PC-9 (cell line): Measurements from ENCODE around the gene FARS2. TPM values are rescaled to one million over a fixed set of nuclear protein-coding genes. Genes with fewer than 3 reads are reported as not detected.

Experiments
- BruUV-seq: library from RNA; stranded (reverse); fragments of 400-500 nt; replicated peaks from 2 replicates; lab custom pipeline; 2021; lab: Mats Ljungman, UMichigan
- CTCF ChIA-PET: fragments of 300-600 bp; sonication (Branson Sonifier 250); formaldehyde crosslinking; loops from one replicate; lab custom pipeline; 2022; ENCODE audit warnings: antibody characterized with exemption; lab: Charles Lee
- POLR2A ChIA-PET: fragments of 300-600 bp; sonication (Branson Sonifier 250); formaldehyde crosslinking; loops from one replicate; lab custom pipeline; 2022; ENCODE audit warnings: antibody characterized with exemption; ENCODE audit not compliant: unreplicated experiment; lab: Charles Lee
- DNase-seq, 2 experiments: peaks; one replicate each; pipeline versions ENCODE4 v3.0.0 to v3.0.0-alpha.2; 2015 to 2022; ENCODE audit warnings: mixed read lengths in 1 of 2
- H2AFZ ChIP-seq: fragments of 200-600 bp; sonication (generic); 2 replicates; pipeline ENCODE4 v1.8.1; 2017; ENCODE audit warnings: antibody characterized with exemption
- H3F3A ChIP-seq: fragments of 200-600 bp; sonication (generic); 2 replicates; pipeline ENCODE4 v1.8.1; 2017; ENCODE audit warnings: antibody characterized with exemption, mild to moderate bottlenecking, low read depth; ENCODE audit not compliant: insufficient read depth
- H3K27ac ChIP-seq: fragments of 200-600 bp; sonication (generic); 2 replicates; pipeline ENCODE4 v1.6.1; 2016; ENCODE audit warnings: mixed run types
- H3K27me3 ChIP-seq: fragments of 200-600 bp; sonication (generic); 2 replicates; pipeline ENCODE4 v1.6.1; 2016; ENCODE audit warnings: low read depth, mixed run types; ENCODE audit not compliant: insufficient read depth
- H3K36me3 ChIP-seq: fragments of 200-600 bp; sonication (generic); 2 replicates; pipeline ENCODE4 v1.6.1; 2016; ENCODE audit warnings: low read depth, mixed run types
- H3K4me1 ChIP-seq: fragments of 200-600 bp; sonication (generic); replicated peaks from 2 replicates; pipeline ENCODE4 v1.6.1; 2016; ENCODE audit warnings: mixed run types; ENCODE audit not compliant: insufficient read depth
- H3K4me2 ChIP-seq: fragments of 200-600 bp; sonication (generic); 2 replicates; pipeline ENCODE4 v1.6.1; 2017; ENCODE audit warnings: mixed run types
- H3K4me3 ChIP-seq: fragments of 200-600 bp; sonication (generic); 2 replicates; pipeline ENCODE4 v1.6.1; 2016; ENCODE audit warnings: mixed run types
- H3K79me2 ChIP-seq: fragments of 200-600 bp; sonication (generic); 2 replicates; pipeline ENCODE4 v1.6.1; 2017; ENCODE audit warnings: low read depth, mixed run types
- H3K9me2 ChIP-seq: fragments of 200-600 bp; sonication (generic); 2 replicates; pipeline ENCODE4 v1.8.1; 2017; ENCODE audit warnings: mild to moderate bottlenecking; ENCODE audit not compliant: insufficient read depth
- H3K9me3 ChIP-seq: fragments of 200-600 bp; sonication (generic); 2 replicates; pipeline ENCODE4 v1.8.1; 2016; ENCODE audit warnings: low read depth; ENCODE audit not compliant: insufficient read depth
- H4K20me1 ChIP-seq: fragments of 200-600 bp; sonication (generic); 2 replicates; pipeline ENCODE4 v1.8.1; 2017; ENCODE audit not compliant: insufficient read depth
- CTCF ChIP-seq: fragments of 200-600 bp; sonication (generic); conservative IDR thresholded peaks from 2 replicates; pipeline ENCODE4 v1.6.1; 2017; ENCODE audit warnings: mixed run types, antibody characterized with exemption, mild to moderate bottlenecking, moderate library complexity
- EZH2 ChIP-seq: fragments of 200-600 bp; sonication (generic); IDR thresholded peaks from 2 replicates; pipeline ENCODE4 v1.8.0; 2017; ENCODE audit warnings: antibody characterized with exemption, low read depth
- intact Hi-C: fragments of 100-400 bp; cut with micrococcal nuclease; formaldehyde crosslinking; loops from one replicate; pipeline ENCODE4 v1.10.0; 2022; ENCODE audit not compliant: unreplicated experiment
- total RNA-seq: library from RNA; stranded (reverse); gene quantifications from 2 replicates; pipeline ENCODE4 v1.2.3, GENCODE V29; 2021

Gene FARS2
- total RNA-seq, 1 experiment from 2014 or later = 26.7 TPM

DNA sequence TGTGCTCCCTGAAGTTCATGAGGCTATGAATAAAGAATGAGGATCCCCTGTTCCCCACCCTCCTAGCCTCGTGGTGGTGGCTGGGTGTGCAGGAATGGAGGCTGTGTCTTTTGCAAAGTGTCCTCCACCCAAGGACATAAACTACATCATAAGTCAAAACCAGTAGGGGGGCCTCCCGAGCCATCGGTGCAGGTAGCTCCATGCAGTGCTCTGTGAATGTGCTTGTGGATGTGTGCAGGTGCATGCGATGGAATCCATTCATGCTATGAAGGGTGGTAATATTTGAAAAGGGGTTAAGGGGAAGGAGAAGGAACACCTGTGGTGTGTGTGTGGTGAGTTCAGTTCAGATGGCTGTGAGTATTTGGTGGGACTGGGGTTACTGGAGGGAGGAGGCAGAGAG lies 548.1 kb downstream of the FARS2 start:
- H2AFZ ChIP-seq = no peak overlapping the region

DNA sequence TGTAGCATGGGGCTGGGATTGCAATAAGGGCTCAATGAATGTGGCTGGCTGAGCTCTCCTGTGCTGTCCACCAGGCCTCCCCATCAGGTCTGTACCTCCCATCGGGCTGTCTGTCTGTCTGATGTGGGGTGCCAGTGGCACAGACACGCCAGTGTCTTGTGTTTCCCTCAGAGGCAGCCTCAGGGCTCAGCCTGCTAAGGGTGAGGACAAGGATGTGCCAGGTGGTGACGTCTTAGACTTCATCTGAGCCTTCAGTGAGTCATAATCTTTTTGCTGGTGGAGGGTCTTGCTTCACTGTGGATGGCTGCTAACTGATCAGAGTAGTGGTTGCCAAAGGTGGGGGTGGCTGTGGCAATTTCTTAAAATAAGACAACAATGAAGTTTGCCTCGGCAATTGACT lies 550.7 kb downstream of the FARS2 start:
- CTCF ChIA-PET = no interaction called here
- Histone ChIP-seq H3K9me3 (no peaks in the 10 kb centered on the region), H3K4me2 (no peak overlapping the region), H3F3A (no peaks in the 10 kb centered on the region), H4K20me1 (no peaks in the 10 kb centered on the region), H2AFZ (no peak overlapping the region), H3K27me3 (peaks cover 22% of the 10 kb centered on the region), H3K4me3 (no peak overlapping the region), H3K27ac (no peak overlapping the region), H3K36me3 (no peaks in the 10 kb centered on the region), H3K79me2 (no peaks in the 10 kb centered on the region), H3K9me2 (no peaks in the 10 kb centered on the region), H3K4me1 (no peaks in the 10 kb centered on the region)
- BruUV-seq = no TSS peak
- TF ChIP-seq EZH2 (no peak), CTCF (no peak)
- no peak for DNase-seq
- intact Hi-C loops = no loop called here
- POLR2A ChIA-PET = no interaction called here

More for the DNA sequence above, 548.1 kb downstream of the FARS2 start:
- POLR2A ChIA-PET = no interaction called here
- Histone ChIP-seq H3K4me3 (no peak overlapping the region), H3F3A (no peaks in the 10 kb centered on the region), H3K9me3 (no peaks in the 10 kb centered on the region), H3K79me2 (no peaks in the 10 kb centered on the region), H3K9me2 (no peaks in the 10 kb centered on the region), H3K27me3 (peaks cover 11% of the 10 kb centered on the region; the same call in 1 of the 2 replicates), H3K4me1 (no peaks in the 10 kb centered on the region), H3K27ac (no peak overlapping the region), H3K4me2 (no peak overlapping the region), H4K20me1 (no peaks in the 10 kb centered on the region), H3K36me3 (no peaks in the 10 kb centered on the region)
- CTCF ChIA-PET = no interaction called here
- no peak for DNase-seq
- BruUV-seq = no TSS peak
- intact Hi-C loops = no loop called here
- TF ChIP-seq CTCF (no peak), EZH2 (no peak)

- no peak overlapping the region for H3K4me3 ChIP-seq
- no TSS peak for BruUV-seq
- H3K27ac ChIP-seq = no peak overlapping the region
- no peaks in the 10 kb centered on the region for H3K79me2 ChIP-seq
- no peaks in the 10 kb centered on the region for H3K9me3 ChIP-seq
- ChIA-PET CTCF (no interaction called here), POLR2A (no interaction called here)
- intact Hi-C loops = no loop called here
- no peaks in the 10 kb centered on the region for H3F3A ChIP-seq
- no peaks in the 10 kb centered on the region for H3K36me3 ChIP-seq
- H3K27me3 ChIP-seq = peaks cover 22% of the 10 kb centered on the region
- no peaks in the 10 kb centered on the region for H4K20me1 ChIP-seq
- no peak for DNase-seq
- no peaks in the 10 kb centered on the region for H3K4me1 ChIP-seq
- H3K9me2 ChIP-seq = no peaks in the 10 kb centered on the region
- no peak overlapping the region for H2AFZ ChIP-seq
- no peak for TF ChIP-seq EZH2
- no peak overlapping the region for H3K4me2 ChIP-seq
These were observed 552.3 kb downstream of the FARS2 start for GRCh38 chr6:5813625-5814027.

GRCh38 chr6:5814116-5814515 lies 552.8 kb downstream of the FARS2 start:
- H3K4me1 ChIP-seq = no peaks in the 10 kb centered on the region
- H3K27me3 ChIP-seq = peaks cover 22% of the 10 kb centered on the region
- no peaks in the 10 kb centered on the region for H4K20me1 ChIP-seq
- H2AFZ ChIP-seq = no peak overlapping the region
- no peak overlapping the region for H3K27ac ChIP-seq
- H3K4me3 ChIP-seq = no peak overlapping the region
- no peak overlapping the region for H3K4me2 ChIP-seq
- TF ChIP-seq EZH2 (no peak), CTCF (no peak)
- no peaks in the 10 kb centered on the region for H3K9me2 ChIP-seq
- no peaks in the 10 kb centered on the region for H3K36me3 ChIP-seq
- POLR2A ChIA-PET = no interaction called here
- no peaks in the 10 kb centered on the region for H3K79me2 ChIP-seq
- intact Hi-C loops = no loop called here
- no peak for DNase-seq
- H3K9me3 ChIP-seq = no peaks in the 10 kb centered on the region
- BruUV-seq = no TSS peak
- CTCF ChIA-PET = no interaction called here
- H3F3A ChIP-seq = no peaks in the 10 kb centered on the region
